ENCODE results near the gene GPR137. TPM values are rescaled to one million over a fixed set of nuclear protein-coding genes. Genes with fewer than 3 reads are reported as not detected.

The GPR137 gene
- total and polyA plus RNA-seq, 9 of the 15 experiments (the other 6 are each of a cell fraction or from before 2014, with no cell fraction given), result 0.32 to 26.7 (median 10.7) TPM

DNA sequence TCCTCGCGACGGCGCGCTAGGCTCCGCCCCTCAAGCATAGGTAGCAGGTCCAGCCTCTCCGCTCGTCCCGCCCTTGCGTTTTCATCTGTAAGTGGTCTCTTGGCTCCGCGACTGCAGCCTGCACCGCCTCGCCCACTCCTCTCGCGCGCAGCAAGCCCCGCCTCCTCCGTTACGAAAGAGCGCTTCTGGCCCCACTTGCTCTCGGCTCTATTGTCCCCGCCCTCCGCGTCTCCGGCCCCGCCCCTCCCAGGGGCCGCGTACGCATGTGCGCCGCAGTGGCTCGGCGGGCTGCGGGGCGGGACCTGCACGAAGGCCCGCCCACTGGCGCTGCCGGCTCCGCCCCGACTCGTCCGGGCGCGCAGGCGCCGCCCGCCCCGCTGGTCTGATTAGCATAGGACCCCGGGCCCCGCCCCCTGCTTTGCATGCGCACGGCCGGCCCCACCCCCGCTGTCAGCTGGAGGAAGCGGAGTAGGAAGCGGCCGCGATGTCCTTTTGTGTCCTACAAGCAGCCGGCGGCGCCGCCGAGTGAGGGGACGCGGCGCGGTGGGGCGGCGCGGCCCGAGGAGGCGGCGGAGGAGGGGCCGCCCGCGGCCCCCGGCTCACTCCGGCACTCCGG, 19.5 kb downstream of the GPR137 start, which contains the start of gene ESRRA (continued):
- TF ChIP-seq, protein P1, sequence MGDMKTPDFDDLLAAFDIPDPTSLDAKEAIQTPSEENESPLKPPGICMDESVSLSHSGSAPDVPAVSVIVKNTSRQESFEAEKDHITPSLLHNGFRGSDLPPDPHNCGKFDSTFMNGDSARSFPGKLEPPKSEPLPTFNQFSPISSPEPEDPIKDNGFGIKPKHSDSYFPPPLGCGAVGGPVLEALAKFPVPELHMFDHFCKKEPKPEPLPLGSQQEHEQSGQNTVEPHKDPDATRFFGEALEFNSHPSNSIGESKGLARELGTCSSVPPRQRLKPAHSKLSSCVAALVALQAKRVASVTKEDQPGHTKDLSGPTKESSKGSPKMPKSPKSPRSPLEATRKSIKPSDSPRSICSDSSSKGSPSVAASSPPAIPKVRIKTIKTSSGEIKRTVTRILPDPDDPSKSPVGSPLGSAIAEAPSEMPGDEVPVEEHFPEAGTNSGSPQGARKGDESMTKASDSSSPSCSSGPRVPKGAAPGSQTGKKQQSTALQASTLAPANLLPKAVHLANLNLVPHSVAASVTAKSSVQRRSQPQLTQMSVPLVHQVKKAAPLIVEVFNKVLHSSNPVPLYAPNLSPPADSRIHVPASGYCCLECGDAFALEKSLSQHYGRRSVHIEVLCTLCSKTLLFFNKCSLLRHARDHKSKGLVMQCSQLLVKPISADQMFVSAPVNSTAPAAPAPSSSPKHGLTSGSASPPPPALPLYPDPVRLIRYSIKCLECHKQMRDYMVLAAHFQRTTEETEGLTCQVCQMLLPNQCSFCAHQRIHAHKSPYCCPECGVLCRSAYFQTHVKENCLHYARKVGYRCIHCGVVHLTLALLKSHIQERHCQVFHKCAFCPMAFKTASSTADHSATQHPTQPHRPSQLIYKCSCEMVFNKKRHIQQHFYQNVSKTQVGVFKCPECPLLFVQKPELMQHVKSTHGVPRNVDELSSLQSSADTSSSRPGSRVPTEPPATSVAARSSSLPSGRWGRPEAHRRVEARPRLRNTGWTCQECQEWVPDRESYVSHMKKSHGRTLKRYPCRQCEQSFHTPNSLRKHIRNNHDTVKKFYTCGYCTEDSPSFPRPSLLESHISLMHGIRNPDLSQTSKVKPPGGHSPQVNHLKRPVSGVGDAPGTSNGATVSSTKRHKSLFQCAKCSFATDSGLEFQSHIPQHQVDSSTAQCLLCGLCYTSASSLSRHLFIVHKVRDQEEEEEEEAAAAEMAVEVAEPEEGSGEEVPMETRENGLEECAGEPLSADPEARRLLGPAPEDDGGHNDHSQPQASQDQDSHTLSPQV (IDR thresholded peaks at IDR 0.05), result no peak
- TF ChIP-seq ZBTB9 (CRISPR knock-in tag; IDR thresholded peaks at IDR 0.05) (no peak), MCM2 (IDR thresholded peaks at IDR 0.05; ENCODE audit: low read depth) (no peak), KLF16 (IDR thresholded peaks at IDR 0.05) (no peak), PHTF2 (CRISPR knock-in tag; IDR thresholded peaks at IDR 0.05) (no peak), ZFP36 (IDR thresholded peaks at IDR 0.05; ENCODE audit: low read depth, low read length, partially characterized antibody) (no peak), NFATC3 (IDR thresholded peaks at IDR 0.05) (no peak), ELF1 (tag; IDR thresholded peaks at IDR 0.05) (0 out of 2 replicates have a peak, but pooled peaks have one; percentile 34), ZNF695 (CRISPR knock-in tag; IDR thresholded peaks at IDR 0.05) (no peak), KLF10 (CRISPR knock-in tag; IDR thresholded peaks at IDR 0.05) (no peak), NFE2L1 (tag; IDR thresholded peaks at IDR 0.05; ENCODE audit: borderline replicate concordance, low read depth) (no peak), SAP30 (IDR thresholded peaks at IDR 0.05; ENCODE audit: borderline replicate concordance, insufficient read depth, low read depth, low read length, poor library complexity, severe bottlenecking) (peak; percentile 60), POLR2G (IDR thresholded peaks at IDR 0.05; ENCODE audit: low read depth, low read length) (peak; percentile 78), EGR1 (conservative IDR thresholded peaks at IDR 0.05) (peak; percentile 64), ZNF263 (CRISPR knock-in tag; IDR thresholded peaks at IDR 0.05; ENCODE audit: borderline replicate concordance) (no peak), SIN3B (IDR thresholded peaks at IDR 0.05; ENCODE audit: low read depth) (0 out of 2 replicates have a peak, but pooled peaks have one; percentile 13), YY1 (IDR thresholded peaks at IDR 0.05; ENCODE audit: borderline replicate concordance in 1 of 3, control insufficient read depth in 1 of 3, extremely low read depth in 1 of 3, insufficient read depth in 3 of 3, insufficient read length in 1 of 3, insufficient replicate concordance in 2 of 3, low read depth in 1 of 3, low read length in 2 of 3) (peak in 1 of 3 experiments; percentile 42), CBFB (CRISPR knock-in tag; IDR thresholded peaks at IDR 0.05) (no peak), MXI1 (IDR thresholded peaks at IDR 0.05; ENCODE audit: low read depth, low read length) (no peak), SETDB1 (IDR thresholded peaks at IDR 0.05; ENCODE audit: low read length) (no peak), ZNF764 (CRISPR knock-in tag; IDR thresholded peaks at IDR 0.05; ENCODE audit: low read depth) (no peak)
- TF ChIP-seq, protein P2, sequence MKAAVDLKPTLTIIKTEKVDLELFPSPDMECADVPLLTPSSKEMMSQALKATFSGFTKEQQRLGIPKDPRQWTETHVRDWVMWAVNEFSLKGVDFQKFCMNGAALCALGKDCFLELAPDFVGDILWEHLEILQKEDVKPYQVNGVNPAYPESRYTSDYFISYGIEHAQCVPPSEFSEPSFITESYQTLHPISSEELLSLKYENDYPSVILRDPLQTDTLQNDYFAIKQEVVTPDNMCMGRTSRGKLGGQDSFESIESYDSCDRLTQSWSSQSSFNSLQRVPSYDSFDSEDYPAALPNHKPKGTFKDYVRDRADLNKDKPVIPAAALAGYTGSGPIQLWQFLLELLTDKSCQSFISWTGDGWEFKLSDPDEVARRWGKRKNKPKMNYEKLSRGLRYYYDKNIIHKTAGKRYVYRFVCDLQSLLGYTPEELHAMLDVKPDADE (conservative IDR thresholded peaks at IDR 0.05; ENCODE audit: control insufficient read depth, low read depth, low read length), result peak; percentile 42; the same call in 1 of the 2 replicates
